D721Med (cell line): ENCODE measurements around the gene RAF1.

Experiments used
- DNase-seq: peaks from one replicate; pipeline ENCODE4 v3.0.0; 2011; ENCODE audit warnings: low spot score; ENCODE audit not compliant: insufficient read length
- FAIRE-seq: peaks from 2 replicates; lab custom pipeline; 2011; peaks lifted over from hg19 to GRCh38; lab: Jason Lieb, UNC
- CTCF ChIP-seq: IDR thresholded peaks from 2 replicates; pipeline ENCODE4 v1.5.1; 2012; ENCODE audit warnings: mild to moderate bottlenecking, control low read depth; ENCODE audit not compliant: insufficient read depth; ENCODE audit errors: missing control alignments

Gene RAF1

GRCh38 chr3:12574661-12575060 is 89.3 kb downstream of the RAF1 start:
- TF ChIP-seq CTCF, result no peak

GRCh38 chr3:12574131-12574530 is 89.8 kb downstream of the RAF1 start:
- FAIRE-seq (no peak), DNase-seq (no peak)
- no peak for TF ChIP-seq CTCF

More at GRCh38 chr3:12574661-12575060, 89.3 kb downstream of the RAF1 start:
- DNase-seq (no peak), FAIRE-seq (no peak)

- DNase-seq, result no peak
- no peak for FAIRE-seq
- no peak for TF ChIP-seq CTCF
Measured at GRCh38 chr3:12571986-12572385, 91.9 kb downstream of the RAF1 start.

GRCh38 chr3:12569836-12570235 is 94.1 kb downstream of the RAF1 start:
- FAIRE-seq, result no peak
- no peak for TF ChIP-seq CTCF
- DNase-seq, result no peak

- no peak for FAIRE-seq
- no peak for DNase-seq
- no peak for TF ChIP-seq CTCF
Measured at GRCh38 chr3:12568747-12569146, 95.2 kb downstream of the RAF1 start.

- no peak for FAIRE-seq
- DNase-seq, result no peak
- no peak for TF ChIP-seq CTCF
Measured at GRCh38 chr3:12566976-12567375, 96.9 kb downstream of the RAF1 start.

GRCh38 chr3:12562451-12562850 is 101.5 kb downstream of the RAF1 start:
- DNase-seq (no peak), FAIRE-seq (no peak)
- TF ChIP-seq CTCF, result no peak
